GM06990 (cell line): ENCODE results near the gene CDK5R2.
"Not testable (repeated sequence)": the region's sequence is repeated elsewhere in the genome, so short reads cannot be mapped to it uniquely, and the experiment has no call there.

ENCODE experiments used
- DNase-seq: peaks from one replicate; pipeline ENCODE4 v3.0.0-alpha.2; 2011; ENCODE audit not compliant: insufficient read length; ENCODE audit errors: extremely low read depth
- H3K27me3 ChIP-seq: replicated peaks from 2 replicates; pipeline ENCODE4 v1.6.0; 2011; ENCODE audit warnings: low read length; ENCODE audit not compliant: control insufficient read depth, insufficient read depth
- H3K36me3 ChIP-seq: 2 replicates; pipeline ENCODE4 v1.5.1; 2011; ENCODE audit warnings: low read length; ENCODE audit not compliant: control insufficient read depth, insufficient read depth
- H3K4me3 ChIP-seq: replicated peaks from 2 replicates; pipeline ENCODE4 v1.5.1; 2011; ENCODE audit warnings: low read depth, mild to moderate bottlenecking, control low read depth, low read length
- CTCF ChIP-seq: IDR thresholded peaks from 2 replicates; pipeline ENCODE4 v1.5.1; 2011; ENCODE audit warnings: low read length, control low read depth, mild to moderate bottlenecking, inconsistent platforms; ENCODE audit not compliant: insufficient read depth, poor library complexity, severe bottlenecking

Gene CDK5R2

GRCh38 chr2:218927876-218928275 lies 31.6 kb upstream of the CDK5R2 start:
- DNase-seq, result no peak
- no peak overlapping the region for H3K4me3 ChIP-seq
- H3K27me3 ChIP-seq, result no peaks in the 10 kb centered on the region; the same call in 1 of the 2 replicates
- no peak for TF ChIP-seq CTCF
- no peaks in the 10 kb centered on the region for H3K36me3 ChIP-seq

- not testable (repeated sequence) for H3K4me3 ChIP-seq, H3K36me3 ChIP-seq, DNase-seq, H3K27me3 ChIP-seq
Measured at GRCh38 chr2:218930488-218930887, 29.0 kb upstream of the CDK5R2 start.

GRCh38 chr2:218931751-218932150 lies 27.7 kb upstream of the CDK5R2 start:
- not testable (repeated sequence) for H3K27me3 ChIP-seq, H3K4me3 ChIP-seq, DNase-seq, H3K36me3 ChIP-seq

GRCh38 chr2:218944759-218945404 lies 14.6 kb upstream of the CDK5R2 start:
- H3K4me3 ChIP-seq, result no peak overlapping the region
- H3K36me3 ChIP-seq, result no peaks in the 10 kb centered on the region

GRCh38 chr2:218946621-218947020 lies 12.8 kb upstream of the CDK5R2 start:
- DNase-seq, result no peak
- no peak overlapping the region for H3K4me3 ChIP-seq
- TF ChIP-seq CTCF, result no peak
- H3K36me3 ChIP-seq, result no peaks in the 10 kb centered on the region
- H3K27me3 ChIP-seq, result no peaks in the 10 kb centered on the region; the same call in 1 of the 2 replicates

More at GRCh38 chr2:218944759-218945404, 14.6 kb upstream of the CDK5R2 start:
- no peak for DNase-seq
- no peak for TF ChIP-seq CTCF
- H3K27me3 ChIP-seq, result no peaks in the 10 kb centered on the region; the same call in 1 of the 2 replicates

GRCh38 chr2:218952160-218952559 lies 7.3 kb upstream of the CDK5R2 start:
- no peak for TF ChIP-seq CTCF
- no peak for DNase-seq
- H3K36me3 ChIP-seq, result no peaks in the 10 kb centered on the region
- no peak overlapping the region for H3K4me3 ChIP-seq
- H3K27me3 ChIP-seq, result no peaks in the 10 kb centered on the region; the same call in none of the 2 replicates
